GM12864 (cell line): ENCODE data around the gene KIF25.

Source experiments
- DNase-seq: peaks from one replicate; pipeline ENCODE4 v3.0.0-alpha.2; 2011; ENCODE audit warnings: low read depth
- H3K4me3 ChIP-seq: 2 replicates; pipeline ENCODE4 v1.5.1; 2011; ENCODE audit warnings: mild to moderate bottlenecking, low read depth, low read length, control low read depth
- TF ChIP-seq, protein P1 (sequence below): IDR thresholded peaks from 2 replicates; pipeline ENCODE4 v1.5.1; 2011; ENCODE audit warnings: low read depth, mild to moderate bottlenecking, moderate library complexity, low read length, control low read depth, inconsistent platforms; ENCODE audit errors: missing control alignments

Gene KIF25

DNA sequence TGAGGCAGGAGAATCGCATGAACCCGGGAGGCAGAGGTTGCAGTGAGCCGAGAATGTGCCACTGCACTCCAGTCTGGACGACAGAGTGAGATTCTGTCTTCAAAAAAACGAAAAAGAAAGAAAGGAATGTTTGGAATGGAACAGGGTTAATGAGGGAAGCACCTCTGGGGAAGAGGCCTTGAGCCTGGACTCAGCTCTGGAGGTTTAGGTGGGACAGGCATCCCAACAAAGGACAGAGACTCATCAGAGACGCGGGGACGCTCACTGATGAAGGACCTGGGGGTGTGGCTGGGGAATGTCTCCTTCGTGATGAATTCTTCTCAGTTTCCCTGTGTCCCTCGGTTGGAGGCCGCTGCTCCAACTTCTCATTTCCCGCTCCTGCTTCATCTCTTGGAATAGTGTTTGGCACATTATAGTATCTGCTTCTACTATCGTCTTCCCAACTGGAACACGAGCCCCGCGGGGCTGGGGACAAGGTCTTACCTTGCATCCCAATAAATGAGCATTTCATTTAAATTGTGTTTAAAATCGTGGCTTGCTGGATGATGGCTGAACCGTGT is 27.6 kb downstream of the KIF25 start:
- TF ChIP-seq, protein P1, sequence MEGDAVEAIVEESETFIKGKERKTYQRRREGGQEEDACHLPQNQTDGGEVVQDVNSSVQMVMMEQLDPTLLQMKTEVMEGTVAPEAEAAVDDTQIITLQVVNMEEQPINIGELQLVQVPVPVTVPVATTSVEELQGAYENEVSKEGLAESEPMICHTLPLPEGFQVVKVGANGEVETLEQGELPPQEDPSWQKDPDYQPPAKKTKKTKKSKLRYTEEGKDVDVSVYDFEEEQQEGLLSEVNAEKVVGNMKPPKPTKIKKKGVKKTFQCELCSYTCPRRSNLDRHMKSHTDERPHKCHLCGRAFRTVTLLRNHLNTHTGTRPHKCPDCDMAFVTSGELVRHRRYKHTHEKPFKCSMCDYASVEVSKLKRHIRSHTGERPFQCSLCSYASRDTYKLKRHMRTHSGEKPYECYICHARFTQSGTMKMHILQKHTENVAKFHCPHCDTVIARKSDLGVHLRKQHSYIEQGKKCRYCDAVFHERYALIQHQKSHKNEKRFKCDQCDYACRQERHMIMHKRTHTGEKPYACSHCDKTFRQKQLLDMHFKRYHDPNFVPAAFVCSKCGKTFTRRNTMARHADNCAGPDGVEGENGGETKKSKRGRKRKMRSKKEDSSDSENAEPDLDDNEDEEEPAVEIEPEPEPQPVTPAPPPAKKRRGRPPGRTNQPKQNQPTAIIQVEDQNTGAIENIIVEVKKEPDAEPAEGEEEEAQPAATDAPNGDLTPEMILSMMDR, result no peak

DNA sequence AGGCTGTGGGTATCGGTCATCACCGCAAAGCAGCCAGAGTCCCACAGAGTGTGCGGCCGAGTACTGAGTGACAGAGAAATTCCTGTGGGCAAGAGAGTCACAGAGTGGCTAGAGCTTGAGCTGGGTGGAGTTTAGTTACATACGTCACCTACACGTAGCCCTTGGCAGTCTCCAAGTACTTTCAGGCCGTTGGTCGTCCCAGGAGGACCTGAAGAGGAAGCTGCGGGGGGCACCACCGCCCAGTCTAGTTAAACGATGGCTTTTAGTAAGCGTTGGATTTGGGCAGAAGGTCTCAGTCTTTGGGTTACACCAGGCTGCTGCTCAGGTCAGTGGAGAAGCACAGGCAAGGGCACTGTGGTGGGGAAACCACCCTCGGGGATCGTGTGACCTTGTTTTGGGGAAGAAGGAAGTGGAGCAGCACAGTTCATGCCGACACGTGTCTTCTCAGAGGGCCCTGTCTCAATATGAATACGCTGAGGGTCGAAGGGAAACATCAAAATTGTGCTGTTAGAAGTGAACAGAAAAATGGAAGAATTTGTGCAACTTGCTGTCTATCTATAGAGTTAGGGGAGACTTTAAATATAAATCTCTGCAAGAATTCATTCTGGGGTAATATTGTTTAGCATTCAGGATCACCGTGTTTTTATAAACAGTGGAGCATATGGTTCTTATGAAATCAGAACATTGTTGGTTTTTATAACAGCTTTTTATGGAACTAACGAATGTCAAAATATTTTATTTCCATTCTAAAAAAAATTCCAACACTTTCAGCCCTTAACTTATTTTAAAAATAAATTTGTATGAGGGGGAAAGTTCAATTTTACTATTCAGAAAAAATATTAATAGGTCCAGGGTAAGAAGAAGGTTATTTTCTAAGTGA is 28.6 kb downstream of the KIF25 start:
- TF ChIP-seq, protein P1, result no peak
- DNase-seq, result no peak
- no peak overlapping the region for H3K4me3 ChIP-seq

More for the DNA sequence above, 27.6 kb downstream of the KIF25 start:
- no peak overlapping the region for H3K4me3 ChIP-seq
- no peak for DNase-seq

DNA sequence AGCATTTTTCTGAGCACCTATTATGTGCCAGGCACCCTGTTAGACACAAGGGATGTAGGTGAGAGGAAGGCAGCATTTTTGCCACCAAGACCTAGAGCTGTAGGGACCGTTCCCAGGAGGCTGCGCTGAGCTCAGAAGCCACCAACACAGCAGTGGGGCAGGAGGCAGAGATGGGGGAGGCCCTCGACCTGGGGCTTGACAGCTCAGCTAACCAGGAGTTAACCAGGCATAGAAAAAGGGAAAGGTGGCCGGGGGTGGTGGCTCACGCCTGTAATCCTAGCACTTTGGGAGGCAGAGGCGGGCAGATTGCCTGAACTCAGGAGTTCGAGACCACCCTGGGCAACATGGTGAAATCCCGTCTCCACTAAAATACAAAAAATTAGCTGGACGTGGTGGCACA is 29.5 kb downstream of the KIF25 start:
- TF ChIP-seq, protein P1, result no peak
- H3K4me3 ChIP-seq, result no peak overlapping the region
- no peak for DNase-seq

DNA sequence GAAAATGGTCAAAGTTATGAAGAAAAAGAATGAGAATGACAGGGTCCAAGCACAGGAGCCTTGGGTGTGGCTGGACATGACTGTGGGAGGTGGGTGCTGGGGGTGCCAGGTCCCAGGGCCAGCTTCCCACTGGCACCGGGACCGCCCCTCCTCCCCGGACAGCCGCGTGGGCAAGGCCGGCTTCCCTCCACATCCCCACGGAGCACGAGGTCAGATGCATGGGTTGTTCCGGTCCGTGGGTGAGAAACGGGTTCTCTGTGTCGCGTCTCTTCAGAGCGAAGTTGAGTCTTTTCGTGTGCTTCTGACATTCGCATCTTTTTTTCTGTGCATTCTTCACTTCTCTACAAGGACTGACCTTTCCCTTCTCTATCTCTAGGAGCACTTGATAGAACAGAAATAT is 30.1 kb downstream of the KIF25 start:
- TF ChIP-seq, protein P1, result no peak

DNA sequence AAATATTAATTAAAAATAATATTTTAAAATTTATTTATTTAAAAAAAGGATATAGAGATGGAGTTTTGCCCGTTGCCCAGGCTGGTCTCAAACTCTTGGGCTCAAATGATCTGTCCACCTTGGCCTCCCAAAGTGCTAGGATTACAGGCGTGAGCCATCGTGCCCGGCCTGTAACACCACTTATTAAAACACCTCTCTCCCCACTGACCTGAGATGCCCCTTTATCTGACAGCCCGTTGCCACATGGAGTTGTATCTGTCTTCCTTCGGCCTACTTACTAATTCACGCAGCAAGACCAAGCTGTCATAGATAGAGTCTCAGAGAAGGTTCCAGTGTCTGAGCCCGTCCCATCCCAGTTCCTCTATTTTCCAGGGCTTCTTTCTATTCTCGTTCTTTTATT is 30.7 kb downstream of the KIF25 start:
- no peak overlapping the region for H3K4me3 ChIP-seq
- TF ChIP-seq, protein P1, result no peak
- no peak for DNase-seq

More for the DNA sequence above, 30.1 kb downstream of the KIF25 start:
- DNase-seq, result no peak
- H3K4me3 ChIP-seq, result no peak overlapping the region

DNA sequence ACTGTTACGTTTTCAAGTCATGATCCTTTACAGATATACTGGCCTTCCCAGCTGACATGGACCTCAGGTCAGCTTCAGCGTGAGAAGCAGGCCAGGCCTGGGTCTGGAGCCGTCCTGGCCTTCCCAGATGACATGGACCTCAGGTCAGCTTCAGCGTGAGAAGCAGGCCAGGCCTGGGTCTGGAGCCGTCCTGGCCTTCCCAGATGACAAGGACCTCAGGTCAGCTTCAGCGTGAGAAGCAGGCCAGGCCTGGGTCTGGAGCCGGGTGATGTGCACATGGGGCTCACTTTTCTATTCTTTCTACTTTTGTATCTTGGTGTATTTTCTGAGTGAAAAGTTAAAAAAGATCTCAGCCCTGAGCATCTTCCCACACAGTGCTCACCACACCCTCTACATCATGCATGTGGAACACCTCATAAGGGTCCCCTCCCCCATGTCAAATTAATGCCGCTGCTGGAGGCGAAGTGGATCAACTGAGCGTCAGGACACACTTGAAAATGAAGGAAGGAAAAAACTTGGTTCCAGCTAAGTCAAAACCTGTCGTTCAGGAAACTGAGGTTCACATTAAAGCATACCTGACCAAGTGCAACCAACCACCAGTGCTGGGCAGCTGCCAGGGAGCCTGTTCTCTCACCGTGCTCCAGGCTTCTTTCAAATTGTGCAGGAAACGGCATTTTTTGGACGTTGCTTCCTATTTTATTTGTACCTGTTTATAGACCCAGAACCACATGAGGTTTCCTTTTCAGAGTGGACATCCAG is 32.2 kb downstream of the KIF25 start:
- DNase-seq, result no peak
- TF ChIP-seq, protein P1, result no peak
- H3K4me3 ChIP-seq, result no peak overlapping the region
